PC-9 (cell line): Measurements from ENCODE around the gene RXRB. TPM values are rescaled to one million over a fixed set of nuclear protein-coding genes. Genes with fewer than 3 reads are reported as not detected.

ENCODE experiments used
- BruUV-seq: library from RNA; stranded (reverse); fragments of 400-500 nt; replicated peaks from 2 replicates; lab custom pipeline; 2021; lab: Mats Ljungman, UMichigan
- CTCF ChIA-PET: fragments of 300-600 bp; sonication (Branson Sonifier 250); formaldehyde crosslinking; loops from one replicate; lab custom pipeline; 2022; ENCODE audit warnings: antibody characterized with exemption; lab: Charles Lee
- POLR2A ChIA-PET: fragments of 300-600 bp; sonication (Branson Sonifier 250); formaldehyde crosslinking; loops from one replicate; lab custom pipeline; 2022; ENCODE audit warnings: antibody characterized with exemption; ENCODE audit not compliant: unreplicated experiment; lab: Charles Lee
- DNase-seq, 2 experiments: peaks; one replicate each; pipeline versions ENCODE4 v3.0.0 to v3.0.0-alpha.2; 2015 to 2022; ENCODE audit warnings: mixed read lengths in 1 of 2
- H2AFZ ChIP-seq: fragments of 200-600 bp; sonication (generic); 2 replicates; pipeline ENCODE4 v1.8.1; 2017; ENCODE audit warnings: antibody characterized with exemption
- H3F3A ChIP-seq: fragments of 200-600 bp; sonication (generic); 2 replicates; pipeline ENCODE4 v1.8.1; 2017; ENCODE audit warnings: antibody characterized with exemption, mild to moderate bottlenecking, low read depth; ENCODE audit not compliant: insufficient read depth
- H3K27ac ChIP-seq: fragments of 200-600 bp; sonication (generic); 2 replicates; pipeline ENCODE4 v1.6.1; 2016; ENCODE audit warnings: mixed run types
- H3K27me3 ChIP-seq: fragments of 200-600 bp; sonication (generic); 2 replicates; pipeline ENCODE4 v1.6.1; 2016; ENCODE audit warnings: low read depth, mixed run types; ENCODE audit not compliant: insufficient read depth
- H3K36me3 ChIP-seq: fragments of 200-600 bp; sonication (generic); 2 replicates; pipeline ENCODE4 v1.6.1; 2016; ENCODE audit warnings: low read depth, mixed run types
- H3K4me1 ChIP-seq: fragments of 200-600 bp; sonication (generic); replicated peaks from 2 replicates; pipeline ENCODE4 v1.6.1; 2016; ENCODE audit warnings: mixed run types; ENCODE audit not compliant: insufficient read depth
- H3K4me2 ChIP-seq: fragments of 200-600 bp; sonication (generic); 2 replicates; pipeline ENCODE4 v1.6.1; 2017; ENCODE audit warnings: mixed run types
- H3K4me3 ChIP-seq: fragments of 200-600 bp; sonication (generic); 2 replicates; pipeline ENCODE4 v1.6.1; 2016; ENCODE audit warnings: mixed run types
- H3K79me2 ChIP-seq: fragments of 200-600 bp; sonication (generic); 2 replicates; pipeline ENCODE4 v1.6.1; 2017; ENCODE audit warnings: low read depth, mixed run types
- H3K9me2 ChIP-seq: fragments of 200-600 bp; sonication (generic); 2 replicates; pipeline ENCODE4 v1.8.1; 2017; ENCODE audit warnings: mild to moderate bottlenecking; ENCODE audit not compliant: insufficient read depth
- H3K9me3 ChIP-seq: fragments of 200-600 bp; sonication (generic); 2 replicates; pipeline ENCODE4 v1.8.1; 2016; ENCODE audit warnings: low read depth; ENCODE audit not compliant: insufficient read depth
- H4K20me1 ChIP-seq: fragments of 200-600 bp; sonication (generic); 2 replicates; pipeline ENCODE4 v1.8.1; 2017; ENCODE audit not compliant: insufficient read depth
- CTCF ChIP-seq: fragments of 200-600 bp; sonication (generic); conservative IDR thresholded peaks from 2 replicates; pipeline ENCODE4 v1.6.1; 2017; ENCODE audit warnings: mixed run types, antibody characterized with exemption, mild to moderate bottlenecking, moderate library complexity
- EZH2 ChIP-seq: fragments of 200-600 bp; sonication (generic); IDR thresholded peaks from 2 replicates; pipeline ENCODE4 v1.8.0; 2017; ENCODE audit warnings: antibody characterized with exemption, low read depth
- intact Hi-C: fragments of 100-400 bp; cut with micrococcal nuclease; formaldehyde crosslinking; loops from one replicate; pipeline ENCODE4 v1.10.0; 2022; ENCODE audit not compliant: unreplicated experiment
- total RNA-seq: library from RNA; stranded (reverse); gene quantifications from 2 replicates; pipeline ENCODE4 v1.2.3, GENCODE V29; 2021

Gene RXRB
- total RNA-seq, 1 experiment from 2014 or later: 49.8 TPM

GRCh38 chr6:33160096-33160495 lies 40.4 kb downstream of the RXRB start:
- Histone ChIP-seq H3K27ac (no peak overlapping the region), H3K4me2 (no peak overlapping the region), H3F3A (no peaks in the 10 kb centered on the region), H3K9me2 (no peaks in the 10 kb centered on the region), H3K4me1 (peaks cover 4% of the 10 kb centered on the region), H3K27me3 (peaks cover 38% of the 10 kb centered on the region), H3K36me3 (no peaks in the 10 kb centered on the region), H3K4me3 (no peak overlapping the region), H4K20me1 (no peaks in the 10 kb centered on the region), H2AFZ (no peak overlapping the region), H3K9me3 (no peaks in the 10 kb centered on the region), H3K79me2 (no peaks in the 10 kb centered on the region)
- DNase-seq: no peak
- no TSS peak for BruUV-seq
- POLR2A ChIA-PET: no interaction called here
- CTCF ChIA-PET: interaction anchor here (1.2 kb wide), 1 partner anchor 86 kb away, joined by 3 read pairs; no protein-coding TSS in a partner anchor
- intact Hi-C loops: loop anchor here (5.0 kb wide), 1 partner anchor 87 kb away; no protein-coding TSS in a partner anchor
- TF ChIP-seq CTCF (no peak), EZH2 (no peak)

GRCh38 chr6:33156964-33157363 lies 43.5 kb downstream of the RXRB start:
- intact Hi-C loops: no loop called here
- Histone ChIP-seq H3F3A (no peaks in the 10 kb centered on the region), H3K4me3 (no peak overlapping the region), H4K20me1 (no peaks in the 10 kb centered on the region), H2AFZ (no peak overlapping the region), H3K4me2 (no peak overlapping the region), H3K9me2 (no peaks in the 10 kb centered on the region), H3K36me3 (no peaks in the 10 kb centered on the region), H3K9me3 (no peaks in the 10 kb centered on the region; the same call in 1 of the 2 replicates), H3K79me2 (no peaks in the 10 kb centered on the region), H3K27ac (no peak overlapping the region), H3K4me1 (peaks cover 4% of the 10 kb centered on the region), H3K27me3 (peaks cover 51% of the 10 kb centered on the region)
- DNase-seq: no peak
- no TSS peak for BruUV-seq
- no peak for TF ChIP-seq EZH2
- no peak for TF ChIP-seq CTCF
- POLR2A ChIA-PET: no interaction called here
- CTCF ChIA-PET: no interaction called here

GRCh38 chr6:33156561-33156960 lies 43.9 kb downstream of the RXRB start:
- intact Hi-C loops: no loop called here
- Histone ChIP-seq H3K4me2 (no peak overlapping the region), H3K9me2 (no peaks in the 10 kb centered on the region), H3K4me1 (0 out of 2 replicates have a peak, but pooled peaks cover under 1% of the 10 kb centered on the region), H3K9me3 (no peaks in the 10 kb centered on the region; the same call in 1 of the 2 replicates), H4K20me1 (no peaks in the 10 kb centered on the region), H3K79me2 (no peaks in the 10 kb centered on the region), H3K27ac (no peak overlapping the region), H3K4me3 (no peak overlapping the region), H3F3A (no peaks in the 10 kb centered on the region), H2AFZ (no peak overlapping the region), H3K27me3 (peaks cover 55% of the 10 kb centered on the region), H3K36me3 (no peaks in the 10 kb centered on the region)
- no peak for TF ChIP-seq EZH2
- CTCF ChIA-PET: no interaction called here
- no TSS peak for BruUV-seq
- POLR2A ChIA-PET: no interaction called here
- no peak for DNase-seq

GRCh38 chr6:33154349-33154748 lies 46.1 kb downstream of the RXRB start:
- no TSS peak for BruUV-seq

More at GRCh38 chr6:33154349-33154748, 46.1 kb downstream of the RXRB start:
- H3K36me3 ChIP-seq: no peaks in the 10 kb centered on the region
- H3K9me3 ChIP-seq: no peaks in the 10 kb centered on the region; the same call in 1 of the 2 replicates
- no peak overlapping the region for H3K4me3 ChIP-seq
- H3K79me2 ChIP-seq: no peaks in the 10 kb centered on the region
- H4K20me1 ChIP-seq: no peaks in the 10 kb centered on the region
- peaks cover 70% of the 10 kb centered on the region for H3K27me3 ChIP-seq
- no peak for DNase-seq
- H3K4me1 ChIP-seq: no peaks in the 10 kb centered on the region
- CTCF ChIA-PET: no interaction called here
- H3K4me2 ChIP-seq: no peak overlapping the region
- H3K27ac ChIP-seq: no peak overlapping the region
- H2AFZ ChIP-seq: no peak overlapping the region
- H3F3A ChIP-seq: no peaks in the 10 kb centered on the region
- intact Hi-C loops: no loop called here
- no peaks in the 10 kb centered on the region for H3K9me2 ChIP-seq
- POLR2A ChIA-PET: no interaction called here
- no peak for TF ChIP-seq EZH2
- TF ChIP-seq CTCF: no peak
